ENCODE data around the gene CLPTM1L. TPM values are rescaled to one million over a fixed set of nuclear protein-coding genes. Genes with fewer than 3 reads are reported as not detected.

CLPTM1L gene
- total RNA-seq, 2 experiments from 2014 or later: 395 TPM

DNA sequence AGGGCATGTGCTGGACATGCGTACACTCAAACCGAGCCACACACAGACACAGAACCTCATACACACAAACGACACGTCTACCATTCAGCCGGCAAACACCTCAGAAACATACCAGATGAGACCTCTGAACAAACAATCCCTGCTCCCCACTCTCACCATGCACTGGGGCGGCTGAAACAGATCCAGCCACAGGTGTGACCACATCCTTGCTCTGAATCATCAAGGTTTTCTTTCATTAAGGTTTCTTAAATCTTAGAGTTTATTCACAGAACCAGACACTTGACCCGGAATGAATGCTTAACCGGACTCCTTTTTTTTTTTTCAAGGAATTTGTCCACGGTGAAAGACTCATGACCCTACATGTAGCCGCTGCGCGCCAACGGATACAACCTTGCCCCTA is 76.2 kb downstream of the CLPTM1L start:
- no peaks in the 10 kb centered on the region for H3K9me3 ChIP-seq (ENCODE audit: low read length)
- H4K20me1 ChIP-seq (ENCODE audit: insufficient read depth, low read length): no peaks in the 10 kb centered on the region; the same call in 1 of the 2 replicates
- H3K36me3 ChIP-seq (ENCODE audit: insufficient read depth, low read length): peaks cover 86% of the 10 kb centered on the region
- no peak overlapping the region for H2AFZ ChIP-seq (ENCODE audit: low read length)
- H3K27ac ChIP-seq (ENCODE audit: low read depth, low read length, poor library complexity, severe bottlenecking): no peak overlapping the region
- no TSS peak for BruUV-seq (replicated peaks)
- H3K79me2 ChIP-seq (ENCODE audit: insufficient read depth, low read depth, low read length): peaks cover under 1% of the 10 kb centered on the region
- ChIA-PET POLR2A (no interaction called here), CTCF (ENCODE audit: unreplicated experiment) (no interaction called here)
- DNase-seq (ENCODE audit: low spot score): no peak
- H3K4me1 ChIP-seq (ENCODE audit: insufficient read depth, low read length, poor library complexity, severe bottlenecking): no peaks in the 10 kb centered on the region
- H3K4me2 ChIP-seq (ENCODE audit: low read length): no peak overlapping the region
- no peaks in the 10 kb centered on the region for H3K9me2 ChIP-seq (ENCODE audit: insufficient read depth, low read length)
- TF ChIP-seq, protein P1, sequence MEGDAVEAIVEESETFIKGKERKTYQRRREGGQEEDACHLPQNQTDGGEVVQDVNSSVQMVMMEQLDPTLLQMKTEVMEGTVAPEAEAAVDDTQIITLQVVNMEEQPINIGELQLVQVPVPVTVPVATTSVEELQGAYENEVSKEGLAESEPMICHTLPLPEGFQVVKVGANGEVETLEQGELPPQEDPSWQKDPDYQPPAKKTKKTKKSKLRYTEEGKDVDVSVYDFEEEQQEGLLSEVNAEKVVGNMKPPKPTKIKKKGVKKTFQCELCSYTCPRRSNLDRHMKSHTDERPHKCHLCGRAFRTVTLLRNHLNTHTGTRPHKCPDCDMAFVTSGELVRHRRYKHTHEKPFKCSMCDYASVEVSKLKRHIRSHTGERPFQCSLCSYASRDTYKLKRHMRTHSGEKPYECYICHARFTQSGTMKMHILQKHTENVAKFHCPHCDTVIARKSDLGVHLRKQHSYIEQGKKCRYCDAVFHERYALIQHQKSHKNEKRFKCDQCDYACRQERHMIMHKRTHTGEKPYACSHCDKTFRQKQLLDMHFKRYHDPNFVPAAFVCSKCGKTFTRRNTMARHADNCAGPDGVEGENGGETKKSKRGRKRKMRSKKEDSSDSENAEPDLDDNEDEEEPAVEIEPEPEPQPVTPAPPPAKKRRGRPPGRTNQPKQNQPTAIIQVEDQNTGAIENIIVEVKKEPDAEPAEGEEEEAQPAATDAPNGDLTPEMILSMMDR (conservative IDR thresholded peaks at IDR 0.05; ENCODE audit: low read length): no peak
- TF ChIP-seq EZH2phosphoT487 (IDR thresholded peaks at IDR 0.05; ENCODE audit: borderline replicate concordance, low read depth, low read length): no peak
- intact Hi-C loops (cut with micrococcal nuclease; ENCODE audit: unreplicated experiment): no loop called here
- no peak overlapping the region for H3K4me3 ChIP-seq (ENCODE audit: low read depth, low read length, poor library complexity, severe bottlenecking)

DNA sequence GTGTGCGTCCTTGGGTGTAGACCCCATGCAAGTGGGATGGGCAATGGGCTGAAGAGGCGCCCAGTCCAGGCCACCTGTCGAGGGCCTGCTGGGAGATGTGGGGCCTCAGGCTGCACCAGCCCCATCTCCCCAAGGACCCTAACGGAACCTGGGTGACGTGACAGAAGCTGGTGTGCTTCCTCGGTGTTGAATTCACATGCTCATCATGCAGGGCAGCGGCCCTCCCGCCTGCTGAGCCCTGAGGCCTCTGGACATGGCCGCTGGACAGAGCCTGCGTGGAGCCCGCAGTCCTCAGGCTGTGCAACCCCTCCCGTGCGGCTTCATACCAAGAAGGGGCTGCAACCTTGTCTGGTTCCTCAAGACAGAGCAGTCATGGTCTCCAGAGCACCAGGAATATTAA is 76.8 kb downstream of the CLPTM1L start:
- H2AFZ ChIP-seq (ENCODE audit: low read length): no peak overlapping the region
- H3K4me3 ChIP-seq (ENCODE audit: low read depth, low read length, poor library complexity, severe bottlenecking): no peak overlapping the region
- no TSS peak for BruUV-seq (replicated peaks)
- ChIA-PET CTCF (ENCODE audit: unreplicated experiment) (no interaction called here), POLR2A (no interaction called here)
- H3K9me2 ChIP-seq (ENCODE audit: insufficient read depth, low read length): no peaks in the 10 kb centered on the region
- no peak overlapping the region for H3K4me2 ChIP-seq (ENCODE audit: low read length)
- DNase-seq (ENCODE audit: low spot score): no peak
- TF ChIP-seq EZH2phosphoT487 (IDR thresholded peaks at IDR 0.05; ENCODE audit: borderline replicate concordance, low read depth, low read length): no peak
- TF ChIP-seq, protein P1 (conservative IDR thresholded peaks at IDR 0.05; ENCODE audit: low read length): no peak
- no peak overlapping the region for H3K27ac ChIP-seq (ENCODE audit: low read depth, low read length, poor library complexity, severe bottlenecking)
- H3K4me1 ChIP-seq (ENCODE audit: insufficient read depth, low read length, poor library complexity, severe bottlenecking): no peaks in the 10 kb centered on the region
- intact Hi-C loops (cut with micrococcal nuclease; ENCODE audit: unreplicated experiment): no loop called here
- peaks cover 90% of the 10 kb centered on the region for H3K36me3 ChIP-seq (ENCODE audit: insufficient read depth, low read length)
- no peaks in the 10 kb centered on the region for H3K9me3 ChIP-seq (ENCODE audit: low read length)
- H4K20me1 ChIP-seq (ENCODE audit: insufficient read depth, low read length): no peaks in the 10 kb centered on the region; the same call in 1 of the 2 replicates
- no peaks in the 10 kb centered on the region for H3K79me2 ChIP-seq (ENCODE audit: insufficient read depth, low read depth, low read length)

Small RNAs within 50 kb of the gene (microRNA-seq; reads per million reads assigned to microRNA genes)
- gene MIR4457 (ENCODE audit: borderline replicate concordance): 74.2 reads per million, percentile 53 among the genes with 10 or more reads in this experiment

Small RNAs within 50 kb of the gene (small RNA-seq; reads per million reads assigned to genes)
- not detected for gene MIR4457

Other genes starting within 250 kb of the CLPTM1L start
- not detected in 2 replicates for gene SLC12A7, start 233.0 kb downstream of the CLPTM1L start, total RNA-seq (2014; rRNA removed; shearing (Covaris generic))
- gene SLC12A7, start 233.0 kb downstream of the CLPTM1L start, total RNA-seq (2022): 0.06 TPM in 1 of 2 replicates, not detected in the other
- gene SLC6A19, start 143.5 kb downstream of the CLPTM1L start, total RNA-seq (2014; rRNA removed; shearing (Covaris generic)): not detected in 2 replicates
- not detected in 2 replicates for gene SLC6A19, start 143.5 kb downstream of the CLPTM1L start, total RNA-seq (2022)
- gene SLC6A18, start 119.7 kb downstream of the CLPTM1L start, total RNA-seq (2014; rRNA removed; shearing (Covaris generic)): not detected in 2 replicates
- gene SLC6A18, start 119.7 kb downstream of the CLPTM1L start, total RNA-seq (2022): not detected in 2 replicates
- gene TERT, start 50.0 kb downstream of the CLPTM1L start, total RNA-seq (2014; rRNA removed; shearing (Covaris generic)): 120 and 156 TPM in 2 replicates
- gene TERT, start 50.0 kb downstream of the CLPTM1L start, total RNA-seq (2022): 173 and 198 TPM in 2 replicates
- 0.05 TPM in 1 of 2 replicates, not detected in the other for gene SLC6A3, start 100.3 kb upstream of the CLPTM1L start, total RNA-seq (2014; rRNA removed; shearing (Covaris generic))
- not detected in 2 replicates for gene SLC6A3, start 100.3 kb upstream of the CLPTM1L start, total RNA-seq (2022)
- gene LPCAT1, start 178.9 kb upstream of the CLPTM1L start, total RNA-seq (2014; rRNA removed; shearing (Covaris generic)): 47.7 and 69.1 TPM in 2 replicates
- 57.3 and 63.6 TPM in 2 replicates for gene LPCAT1, start 178.9 kb upstream of the CLPTM1L start, total RNA-seq (2022)